CD4-positive, alpha-beta T cell treated with Interleukin-4 for 4 hours (primary cell): Measurements from ENCODE around the gene MAP4K2.

Source experiments
- DNase-seq: peaks from one replicate; pipeline ENCODE4 v3.0.0-alpha.2; 2020

Gene MAP4K2

DNA sequence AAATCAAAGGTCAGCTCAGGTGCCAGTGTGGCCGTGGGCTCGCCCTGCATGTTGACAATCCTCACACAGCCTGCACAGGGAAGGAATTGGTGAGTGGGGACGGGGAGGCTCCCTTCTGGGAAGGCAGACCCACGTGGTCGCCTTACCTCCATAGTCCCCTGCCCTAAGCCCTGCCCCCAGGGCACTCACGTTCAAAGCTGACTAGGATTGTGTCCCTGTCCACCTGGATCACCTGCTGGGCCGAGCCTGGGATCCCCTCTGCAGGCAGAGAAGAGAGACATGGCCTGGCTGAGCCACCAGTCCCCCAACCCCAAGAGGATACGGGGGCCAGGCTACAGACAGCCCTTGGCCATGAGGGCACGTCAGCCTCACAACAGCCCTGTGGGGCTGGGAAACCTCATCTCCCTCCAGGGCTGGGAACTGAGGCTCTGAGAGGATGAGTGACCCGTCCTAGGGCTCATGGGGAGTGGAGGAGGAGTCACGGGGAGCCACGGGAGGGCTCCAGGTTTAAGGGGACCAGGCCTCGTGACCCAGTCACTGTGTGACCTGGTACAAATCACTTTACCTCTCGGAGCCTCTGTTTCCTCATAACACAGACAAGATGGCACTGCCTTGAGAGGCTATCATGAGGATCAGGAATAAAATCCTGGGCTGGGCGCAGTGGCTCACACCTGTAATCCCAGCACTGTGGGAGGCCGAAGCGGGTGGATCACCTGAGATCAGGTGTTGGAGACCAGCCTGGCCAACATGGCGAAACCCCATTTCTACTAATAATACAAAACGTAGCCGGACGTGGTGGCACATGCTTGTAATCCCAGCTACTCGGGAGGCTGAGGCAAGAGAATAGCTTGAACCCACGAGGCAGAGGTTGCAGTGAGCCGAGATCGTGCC lies 12.6 kb downstream of the MAP4K2 start:
- DNase-seq, result no peak

DNA sequence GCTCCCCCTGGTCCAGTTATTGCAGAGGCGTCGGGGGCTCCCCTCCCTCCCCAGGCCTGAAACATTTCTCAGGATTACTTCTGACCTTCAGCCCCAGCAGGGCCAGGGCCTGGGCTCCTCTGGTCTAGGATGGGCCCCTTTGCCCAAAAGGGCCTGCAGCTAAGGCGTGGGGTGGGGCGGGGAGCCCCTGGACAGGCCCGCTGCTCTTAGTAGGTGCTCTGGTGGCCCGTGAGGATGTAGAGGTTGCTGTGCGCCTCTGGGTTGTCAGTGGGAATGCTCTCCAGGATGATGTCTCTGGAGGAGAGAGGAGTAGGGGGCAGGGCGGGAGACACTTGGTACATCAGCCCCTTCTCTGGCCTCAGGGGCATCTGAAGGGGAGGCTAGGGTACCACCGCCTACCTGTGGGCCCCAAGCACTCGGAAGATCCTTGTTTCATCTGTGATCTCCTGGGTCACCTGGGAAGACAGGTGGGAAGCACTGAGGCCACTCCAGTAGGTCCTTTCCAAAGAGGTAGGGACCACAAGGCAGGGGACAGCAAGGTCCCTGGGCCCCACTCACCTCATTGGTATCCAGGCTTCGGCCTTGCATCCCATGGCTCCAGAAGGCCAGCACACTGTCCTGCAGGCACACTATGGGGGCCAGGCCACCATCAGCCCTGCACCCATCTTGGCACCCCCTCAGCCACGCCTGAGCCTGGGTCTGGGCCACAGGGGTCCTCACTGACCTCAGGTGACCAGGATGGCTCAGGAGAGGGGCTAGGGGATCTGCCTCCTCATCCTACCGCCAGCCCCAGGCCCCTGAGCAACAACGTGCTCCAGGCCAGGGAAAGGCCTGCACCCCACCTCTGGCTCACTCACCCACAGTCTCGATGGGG lies 13.4 kb downstream of the MAP4K2 start:
- no peak for DNase-seq

- no peak for DNase-seq
Measured at GRCh38 chr11:64788321-64789215, 14.4 kb downstream of the MAP4K2 start.

DNA sequence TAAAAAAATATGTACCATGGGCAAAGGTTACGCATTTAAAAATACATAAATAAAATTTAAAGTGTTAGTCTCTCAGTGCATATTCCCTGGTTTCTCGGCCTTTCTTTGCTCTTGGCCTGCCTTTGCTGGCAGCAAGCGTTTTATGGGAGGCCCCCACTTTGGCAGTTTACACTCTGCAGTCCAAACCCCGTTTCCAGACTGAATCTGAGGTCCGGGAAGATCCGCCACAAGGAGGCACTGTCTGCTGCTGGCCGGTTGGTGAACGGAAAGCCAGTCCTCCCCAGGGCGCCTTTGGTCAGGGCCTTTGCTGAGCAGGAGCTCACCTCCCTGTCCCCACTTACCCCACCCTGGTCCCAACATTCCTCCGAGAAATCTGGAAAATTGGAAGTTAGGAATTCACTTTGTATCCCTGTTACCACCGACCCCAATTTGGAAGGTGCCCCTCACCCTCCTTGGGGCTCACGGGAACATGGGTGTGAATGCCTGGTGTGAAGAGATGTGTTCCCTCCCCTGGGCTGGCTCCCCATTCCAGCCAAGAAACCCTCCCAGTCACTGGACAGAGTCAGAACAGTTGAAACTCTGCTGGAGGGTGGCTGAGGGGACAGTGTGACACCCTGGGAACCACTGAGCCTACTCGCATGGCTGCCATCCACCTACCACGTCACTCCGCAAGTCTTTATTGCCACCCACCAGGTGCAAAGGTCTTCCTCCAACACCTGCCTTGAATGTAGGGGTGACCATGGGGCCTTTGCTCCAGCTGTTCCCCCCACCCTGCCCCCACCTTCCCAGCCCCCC lies 15.3 kb downstream of the MAP4K2 start:
- peak; percentile 50 for DNase-seq

DNA sequence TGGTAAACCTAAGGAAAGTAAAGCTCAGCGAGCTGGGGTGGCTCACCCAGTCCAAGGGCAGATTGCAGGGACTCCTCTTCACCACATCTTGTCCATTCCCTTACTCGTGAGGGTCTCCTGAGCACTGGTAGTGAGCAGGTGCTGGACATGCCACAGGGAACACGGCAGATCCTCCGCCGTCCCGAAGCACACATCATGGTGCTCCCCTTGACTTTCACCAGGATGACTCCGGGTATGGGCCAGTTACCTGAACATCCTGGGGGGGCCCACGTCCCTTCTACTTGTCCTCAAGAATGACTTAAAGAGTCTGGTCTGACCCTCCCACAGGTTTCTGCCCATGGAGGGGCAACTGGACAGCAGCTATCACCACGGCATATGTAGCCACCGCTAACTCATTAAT lies 16.7 kb downstream of the MAP4K2 start:
- no peak for DNase-seq

GRCh38 chr11:64784813-64785581 lies 18.0 kb downstream of the MAP4K2 start:
- no peak for DNase-seq

DNA sequence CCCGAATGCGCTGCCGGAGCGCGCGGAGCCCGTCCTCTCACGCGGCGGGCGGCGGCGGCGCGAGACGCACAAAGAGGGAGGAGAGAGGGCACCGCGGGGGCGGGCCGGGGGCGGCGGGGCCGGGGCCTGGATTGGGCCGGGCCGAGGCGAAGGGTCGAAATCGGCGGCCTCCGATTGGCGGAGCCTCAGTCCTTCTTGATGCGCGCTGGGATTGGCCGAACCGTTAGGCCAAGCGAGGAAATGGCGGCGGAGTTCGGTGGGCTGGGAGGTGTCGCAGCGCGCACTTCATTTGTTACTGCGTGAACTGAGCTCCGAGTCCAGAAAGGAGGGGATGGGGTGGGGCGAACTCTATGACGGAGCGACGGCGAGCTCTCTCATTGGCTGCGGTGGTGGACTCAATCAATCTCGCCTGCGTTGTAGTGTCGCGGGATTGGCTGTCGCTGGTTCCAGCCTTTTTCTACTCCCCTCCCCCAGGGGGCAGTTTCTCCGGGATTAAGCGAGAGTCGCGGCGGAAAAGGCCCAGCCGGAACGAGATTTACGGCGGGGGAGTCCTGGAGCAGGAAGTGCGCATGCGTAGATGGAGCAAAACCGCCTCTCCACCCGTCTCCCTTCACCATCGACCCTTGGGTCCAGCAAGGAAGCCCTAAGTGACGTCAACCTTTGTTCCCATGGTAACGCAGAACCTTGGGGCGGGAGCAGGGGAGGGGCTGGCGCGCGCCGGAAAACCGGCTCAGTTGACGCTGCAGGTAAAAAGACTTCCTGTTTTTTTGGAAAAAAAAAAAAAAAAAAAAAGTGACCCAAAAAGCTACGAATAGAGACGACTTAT lies 24.3 kb downstream of the MAP4K2 start, which contains the start of gene SF1:
Gene SF1 (minus strand): TSS at position 70 of the 826 bp plus-strand sequence. CDS start 150 bp downstream, outside the sequence.
- peak; percentile 100 for DNase-seq

DNA sequence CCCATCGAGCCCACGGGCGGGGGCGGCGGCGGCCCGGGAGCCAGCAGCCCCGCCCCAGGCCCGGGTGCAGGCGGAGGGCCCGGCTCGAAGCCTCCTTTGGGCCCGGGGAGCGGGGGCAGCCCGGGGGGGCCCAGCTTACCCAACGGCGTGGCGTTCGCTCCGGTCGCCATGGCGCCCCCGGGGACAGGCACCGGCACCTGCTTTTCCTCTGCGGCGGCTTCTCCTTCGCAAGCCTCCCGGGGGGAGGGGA lies 24.9 kb downstream of the MAP4K2 start:
- no peak for DNase-seq

DNA sequence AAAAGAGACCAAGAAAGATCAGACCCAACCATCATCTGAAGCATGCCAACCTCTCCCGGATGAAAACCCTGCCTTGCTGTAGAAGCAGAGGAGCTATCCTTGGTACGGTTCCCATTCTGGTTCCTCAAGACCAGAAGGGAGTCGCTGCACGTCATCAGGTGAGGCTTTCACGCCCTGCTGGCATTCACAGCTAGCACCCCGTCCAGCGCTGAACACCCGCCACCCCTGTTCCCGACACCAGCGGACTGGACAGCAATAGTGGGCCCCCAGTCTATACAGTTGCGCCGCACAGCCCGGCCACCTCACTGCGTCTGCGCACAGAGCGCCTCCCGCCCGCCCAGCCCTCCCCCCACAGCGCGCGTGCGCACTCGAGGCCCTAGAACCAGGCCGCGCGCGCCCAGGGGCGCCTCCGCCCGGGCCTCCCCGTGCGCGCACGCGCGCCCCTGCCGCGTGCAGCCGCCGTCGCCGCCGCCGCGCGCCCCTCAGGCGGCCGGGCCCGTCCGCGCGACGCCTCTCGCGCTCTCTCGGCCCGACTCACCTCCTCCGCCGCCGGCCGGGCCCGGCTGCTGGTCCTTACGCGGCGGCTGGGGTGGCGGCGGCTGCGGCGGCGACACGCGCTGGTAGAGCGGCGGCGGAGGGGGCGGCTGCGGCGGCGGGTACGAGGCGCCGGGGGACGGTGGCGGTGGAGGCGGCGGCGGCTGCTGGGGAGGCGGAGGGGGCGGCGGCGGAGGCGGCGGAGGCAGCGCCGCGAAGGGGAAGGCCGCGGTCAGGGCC lies 25.4 kb downstream of the MAP4K2 start:
- DNase-seq, result peak; percentile 73

DNA sequence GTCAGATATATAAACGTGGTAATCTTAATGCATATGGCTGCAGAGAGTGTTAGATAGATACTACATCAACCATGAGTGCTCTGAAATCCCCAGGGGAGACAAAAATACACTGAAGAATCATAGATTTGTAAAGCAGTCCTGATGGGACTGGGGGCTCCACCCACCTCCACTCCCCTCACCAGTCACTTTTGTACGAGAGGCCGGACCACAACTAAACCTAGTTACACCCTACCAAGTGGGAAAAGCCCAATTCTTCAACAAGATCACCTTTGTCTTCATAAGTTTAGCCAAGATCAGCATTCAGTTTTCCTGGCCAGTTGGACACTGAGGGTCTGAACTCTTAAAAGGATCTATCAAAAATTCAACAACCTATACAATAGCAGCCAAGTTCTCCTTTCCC lies 26.1 kb downstream of the MAP4K2 start:
- no peak for DNase-seq

DNA sequence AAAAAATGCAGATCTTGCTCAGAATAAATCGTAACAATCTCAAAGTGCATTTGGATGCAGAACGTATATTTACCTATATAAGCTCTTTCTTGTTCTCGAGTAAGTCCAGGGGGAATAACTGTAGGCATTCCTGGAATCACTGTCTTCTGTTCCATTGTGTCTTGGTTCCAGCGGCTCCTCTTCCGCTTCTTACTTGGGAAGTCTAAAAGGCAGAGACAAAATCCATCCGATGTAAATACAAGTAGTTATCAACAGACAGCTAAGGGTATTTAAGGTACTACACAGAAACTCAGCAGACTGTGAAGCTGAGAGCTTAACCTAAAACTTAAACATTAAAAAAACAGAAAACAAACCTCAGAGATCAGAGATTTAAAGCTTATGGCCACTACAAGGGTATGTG lies 26.6 kb downstream of the MAP4K2 start:
- DNase-seq, result no peak

GRCh38 chr11:64774144-64774543 lies 28.9 kb downstream of the MAP4K2 start:
- DNase-seq, result no peak

GRCh38 chr11:64772303-64773018 lies 30.6 kb downstream of the MAP4K2 start:
- peak; percentile 24 for DNase-seq

- DNase-seq, result no peak
Measured at GRCh38 chr11:64771861-64772260, 31.2 kb downstream of the MAP4K2 start.

DNA sequence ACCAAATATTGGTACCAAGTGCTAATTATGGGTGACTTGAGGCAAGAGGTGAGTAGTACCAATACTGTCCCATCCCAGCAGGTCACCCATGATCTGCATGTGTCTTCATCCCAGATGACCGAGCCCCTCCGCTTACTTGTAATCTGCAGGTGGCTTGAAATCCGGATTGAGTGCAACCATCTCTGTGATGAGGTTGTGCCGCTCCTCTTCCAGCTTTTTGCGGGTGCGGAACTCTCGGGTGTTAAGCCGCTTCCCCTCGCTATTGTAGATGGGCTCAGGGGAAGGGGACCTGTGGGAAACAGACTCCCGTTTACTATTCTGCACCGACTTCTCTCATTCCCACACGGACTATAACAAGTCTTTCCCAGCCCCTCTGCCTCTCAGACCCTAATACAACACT lies 32.9 kb downstream of the MAP4K2 start:
- DNase-seq, result no peak

DNA sequence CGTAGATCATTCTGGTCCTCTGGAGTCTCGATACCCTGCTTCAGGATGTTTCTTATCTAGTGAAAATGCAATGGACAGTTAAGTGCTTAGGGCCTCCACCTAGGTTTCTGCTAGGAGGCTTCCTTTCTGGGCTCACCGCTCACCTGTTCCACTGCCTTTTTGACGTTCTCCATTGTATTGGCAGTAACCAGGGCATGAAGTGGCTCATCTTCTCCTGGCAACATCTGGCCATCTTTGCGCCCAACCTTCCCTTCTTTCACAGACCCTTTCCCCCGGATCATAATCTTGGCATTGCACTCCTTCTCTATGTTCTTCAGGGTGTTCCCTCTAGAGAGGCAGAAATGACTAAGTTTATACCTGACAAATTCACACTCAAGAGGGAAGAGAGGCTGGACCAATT lies 33.7 kb downstream of the MAP4K2 start:
- DNase-seq, result no peak

GRCh38 chr11:64768300-64768694 lies 34.7 kb downstream of the MAP4K2 start:
- no peak for DNase-seq

GRCh38 chr11:64767344-64768299 lies 35.4 kb downstream of the MAP4K2 start:
- peak; percentile 76 for DNase-seq
